CD4-positive, alpha-beta T cell treated with Interleukin-12 subunit alpha and Interleukin-12 subunit beta, for 1 hour (primary cell): ENCODE data around the gene SCNN1G.
A peak's percentile ranks its signal among the peaks of the same experiment; 100 is the strongest.
"Not testable (repeated sequence)": the region's sequence is repeated elsewhere in the genome, so short reads cannot be mapped to it uniquely, and the experiment has no call there.

Experiments
- DNase-seq: peaks from one replicate; pipeline ENCODE4 v3.0.0-alpha.2; 2020

Gene SCNN1G

GRCh38 chr16:23182679-23183542 lies at the start of gene SCNN1G:
TSS of gene SCNN1G (plus strand) at chr16:23182745. CDS start at chr16:23186272, 3,527 bp downstream.
- no peak for DNase-seq

- DNase-seq = no peak
Observed at GRCh38 chr16:23132775-23133463, 49.6 kb upstream of the SCNN1G start.

- DNase-seq = no peak
Observed at GRCh38 chr16:23134274-23134673, 48.3 kb upstream of the SCNN1G start.

- DNase-seq = no peak
Observed at GRCh38 chr16:23137256-23137655, 45.3 kb upstream of the SCNN1G start.

- DNase-seq = no peak
Observed at GRCh38 chr16:23137818-23138217, 44.7 kb upstream of the SCNN1G start.

- DNase-seq = no peak
Observed at GRCh38 chr16:23140107-23140506, 42.4 kb upstream of the SCNN1G start.

GRCh38 chr16:23141033-23141432 lies 41.5 kb upstream of the SCNN1G start:
- no peak for DNase-seq

GRCh38 chr16:23141500-23141899 lies 41.0 kb upstream of the SCNN1G start:
- DNase-seq = no peak

- no peak for DNase-seq
Observed at GRCh38 chr16:23141959-23142740, 40.4 kb upstream of the SCNN1G start.

- DNase-seq = no peak
Observed at GRCh38 chr16:23143391-23143790, 39.2 kb upstream of the SCNN1G start.

- not testable (repeated sequence) for DNase-seq
Observed at GRCh38 chr16:23144393-23144792, 38.2 kb upstream of the SCNN1G start.

GRCh38 chr16:23145186-23145585 lies 37.4 kb upstream of the SCNN1G start:
- DNase-seq = no peak

- DNase-seq = no peak
Observed at GRCh38 chr16:23145608-23146007, 36.9 kb upstream of the SCNN1G start.

- no peak for DNase-seq
Observed at GRCh38 chr16:23146877-23147601, 35.5 kb upstream of the SCNN1G start.

- no peak for DNase-seq
Observed at GRCh38 chr16:23147666-23148065, 34.9 kb upstream of the SCNN1G start.

- no peak for DNase-seq
Observed at GRCh38 chr16:23148166-23148512, 34.4 kb upstream of the SCNN1G start.

- peak; percentile 60 for DNase-seq
Observed at GRCh38 chr16:23148513-23149266, 33.9 kb upstream of the SCNN1G start.

- DNase-seq = peak; percentile 91
Observed at GRCh38 chr16:23149267-23149992, 33.1 kb upstream of the SCNN1G start, which contains the start of gene USP31. TSS of gene USP31 (minus strand) at chr16:23149452. CDS start at chr16:23149270, 182 bp downstream.

- no peak for DNase-seq
Observed at GRCh38 chr16:23149993-23150364, 32.6 kb upstream of the SCNN1G start.

GRCh38 chr16:23152386-23153178 lies 30.0 kb upstream of the SCNN1G start:
- DNase-seq = no peak
